Muscle layer of colon (tissue), 2 donors: ENCODE measurements around the gene HTRA1.

Experiments used
- H3K27ac ChIP-seq: one replicate; pipeline ENCODE4 v1.7.0; 2013; ENCODE audit warnings: low read depth, mild to moderate bottlenecking, low read length, moderate library complexity
- H3K27me3 ChIP-seq, 2 donors: one replicate each; pipeline ENCODE4 v1.7.0; 2013; ENCODE audit warnings: low read length in 2 of 2, mild to moderate bottlenecking in 2 of 2; ENCODE audit not compliant: insufficient read depth in 2 of 2, control insufficient read depth in 1 of 2
- H3K36me3 ChIP-seq: one replicate; pipeline ENCODE4 v1.7.0; 2013; ENCODE audit warnings: mild to moderate bottlenecking, low read length; ENCODE audit not compliant: insufficient read depth
- H3K4me1 ChIP-seq: one replicate; pipeline ENCODE4 v1.7.0; 2013; ENCODE audit warnings: mild to moderate bottlenecking, low read length; ENCODE audit not compliant: insufficient read depth
- H3K4me3 ChIP-seq, 2 donors: one replicate each; pipeline ENCODE4 v1.7.0; 2013; ENCODE audit warnings: low read length in 2 of 2, low read depth in 1 of 2, mild to moderate bottlenecking in 1 of 2, moderate library complexity in 1 of 2
- H3K9ac ChIP-seq: one replicate; pipeline ENCODE4 v1.7.0; 2013; ENCODE audit warnings: low read length
- H3K9me3 ChIP-seq: one replicate; pipeline ENCODE4 v1.7.0; 2013; ENCODE audit warnings: mild to moderate bottlenecking, low read length
- donor health status: abdominal sarcoma.
- donor health status: Adenocarcinoma of cecum.

HTRA1 gene

DNA sequence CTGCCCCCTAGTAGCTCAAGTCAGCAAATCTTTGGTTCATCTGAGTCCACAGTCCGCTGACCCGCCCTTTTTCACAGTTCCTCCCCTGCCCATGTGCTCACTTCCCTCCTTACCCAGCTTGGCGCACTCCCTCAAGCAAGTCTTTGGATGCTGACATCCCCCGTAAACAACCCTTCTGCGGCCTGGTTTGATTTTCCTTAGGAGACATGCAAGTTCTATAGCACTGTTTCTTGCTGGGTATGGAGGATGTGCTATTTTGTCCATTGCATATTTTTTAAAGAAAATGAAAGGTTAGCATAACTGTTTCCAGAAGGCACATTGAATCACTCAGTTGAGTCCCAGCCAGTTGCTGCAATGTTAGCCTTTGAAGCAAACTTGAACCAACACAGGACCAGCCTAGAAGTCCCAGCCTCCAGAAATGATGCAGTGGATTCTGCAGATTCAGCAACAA lies 38.2 kb downstream of the HTRA1 start:
- peaks cover 50% of the 10 kb centered on the region for H3K4me1 ChIP-seq
- H3K27ac ChIP-seq, result peak overlapping the region; percentile 47
- no peak overlapping the region for H3K9ac ChIP-seq
- H3K36me3 ChIP-seq, result no peaks in the 10 kb centered on the region
- H3K4me3 ChIP-seq, result no peak overlapping the region
- H3K9me3 ChIP-seq, result no peaks in the 10 kb centered on the region
- no peaks in the 10 kb centered on the region for H3K27me3 ChIP-seq

DNA sequence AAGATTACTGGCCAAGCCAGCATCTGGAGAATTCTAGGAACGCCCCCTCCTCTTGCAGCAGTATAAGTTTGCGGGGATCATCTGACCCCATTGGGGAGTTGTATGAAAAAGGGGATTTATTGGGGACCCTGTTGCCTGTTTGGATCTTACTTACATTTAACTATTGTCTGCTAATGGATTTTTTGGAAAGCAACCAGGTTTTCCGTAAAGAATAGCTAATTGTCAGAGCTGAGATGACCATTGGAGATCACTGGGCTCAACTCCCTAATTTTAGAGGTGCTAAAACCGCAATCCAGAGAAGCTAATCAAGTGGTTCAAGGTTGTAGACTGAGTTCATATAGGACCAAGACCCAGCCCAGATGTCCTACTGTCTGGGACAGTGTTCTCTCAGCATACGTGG lies 38.8 kb downstream of the HTRA1 start:
- Histone ChIP-seq H3K27ac (peak overlapping the region; percentile 47), H3K27me3 (no peaks in the 10 kb centered on the region), H3K36me3 (no peaks in the 10 kb centered on the region), H3K9ac (no peak overlapping the region), H3K4me1 (peaks cover 55% of the 10 kb centered on the region), H3K4me3 (no peak overlapping the region), H3K9me3 (no peaks in the 10 kb centered on the region)

DNA sequence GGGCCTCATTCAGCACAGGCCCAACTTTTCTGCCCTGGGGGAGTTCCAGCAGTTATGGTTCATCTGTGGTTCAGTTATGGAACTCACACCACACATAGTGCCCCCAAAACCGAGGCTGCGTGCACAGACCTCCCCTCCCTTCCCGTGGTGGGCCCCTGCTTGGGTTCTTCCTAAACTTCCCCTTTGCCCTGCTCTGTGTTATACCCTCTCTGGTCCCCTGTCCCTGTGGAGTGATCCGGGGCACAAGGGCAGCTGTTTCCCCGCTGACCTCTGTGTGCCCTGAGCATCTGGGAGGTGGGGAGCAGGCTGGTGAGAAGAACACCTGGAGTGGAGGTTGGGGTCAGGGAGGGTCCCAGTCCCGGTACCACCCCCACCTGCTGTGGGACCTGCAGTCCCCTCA lies 39.4 kb downstream of the HTRA1 start:
- Histone ChIP-seq H3K4me1 (peaks cover 55% of the 10 kb centered on the region), H3K27ac (peak overlapping the region; percentile 1), H3K36me3 (no peaks in the 10 kb centered on the region), H3K9ac (no peak overlapping the region), H3K27me3 (no peaks in the 10 kb centered on the region), H3K4me3 (no peak overlapping the region), H3K9me3 (no peaks in the 10 kb centered on the region)

DNA sequence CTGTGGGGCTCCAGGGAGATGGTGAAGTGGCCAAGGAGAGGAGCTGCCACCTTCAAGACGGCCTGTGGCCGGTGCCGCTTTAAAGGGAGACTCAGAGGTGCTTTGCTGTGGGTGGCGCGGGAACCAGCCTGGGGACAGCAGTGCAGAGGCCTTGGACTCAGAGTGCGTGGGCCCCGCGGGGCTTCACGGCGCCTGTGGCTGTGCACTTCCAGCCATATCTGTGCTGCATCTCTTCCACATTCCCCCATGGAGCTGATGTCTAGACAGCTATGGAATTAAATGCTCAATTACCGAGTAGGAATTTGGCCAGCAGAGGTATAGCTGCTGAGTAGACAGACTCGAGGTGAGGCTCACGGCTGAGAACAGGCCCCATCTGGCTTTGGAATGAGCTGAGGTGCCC lies 41.7 kb downstream of the HTRA1 start:
- Histone ChIP-seq H3K36me3 (no peaks in the 10 kb centered on the region), H3K27me3 (no peaks in the 10 kb centered on the region), H3K9ac (no peak overlapping the region), H3K4me3 (no peak overlapping the region), H3K4me1 (peaks cover 53% of the 10 kb centered on the region), H3K27ac (no peak overlapping the region), H3K9me3 (no peaks in the 10 kb centered on the region)

DNA sequence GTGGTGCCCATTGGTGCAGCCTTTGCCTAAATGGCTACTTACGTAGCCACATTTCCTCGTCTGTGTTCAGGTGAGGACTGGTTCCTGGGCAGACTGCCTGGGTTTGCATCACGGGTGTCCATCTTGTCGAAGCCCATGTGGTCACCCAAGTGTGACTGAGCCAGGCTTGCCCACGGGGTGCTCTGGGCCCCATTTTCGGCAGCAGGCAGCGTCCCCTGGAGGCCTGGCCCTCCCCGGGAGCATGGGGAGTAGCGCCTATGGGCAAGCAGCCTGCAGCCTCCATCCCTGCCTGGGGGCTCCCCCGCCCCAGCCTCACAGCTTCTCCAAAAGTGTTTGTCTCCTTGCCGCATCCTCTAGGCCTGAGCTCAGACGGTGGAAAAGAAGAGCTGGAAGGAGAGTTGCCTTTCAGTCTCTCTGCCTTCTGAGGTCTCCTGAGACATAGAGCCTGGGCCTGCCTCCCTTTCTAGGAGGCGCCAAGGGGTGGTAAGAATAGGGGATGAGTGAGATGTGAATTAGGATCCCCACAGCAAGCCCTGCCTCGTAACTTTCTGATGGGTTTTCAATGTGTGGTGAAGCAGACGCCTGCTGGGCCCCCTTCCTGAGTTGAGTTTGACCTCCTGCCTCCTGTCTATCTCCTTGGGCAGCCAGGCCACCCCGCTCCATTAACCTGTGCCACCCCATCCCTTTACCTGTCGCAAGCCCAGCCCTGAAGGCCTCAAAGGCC lies 42.7 kb downstream of the HTRA1 start:
- Histone ChIP-seq H3K9me3 (no peaks in the 10 kb centered on the region), H3K27me3 (no peaks in the 10 kb centered on the region), H3K27ac (peak overlapping the region; percentile 28), H3K4me1 (peaks cover 43% of the 10 kb centered on the region), H3K9ac (no peak overlapping the region), H3K4me3 (no peak overlapping the region), H3K36me3 (peaks cover 10% of the 10 kb centered on the region)

DNA sequence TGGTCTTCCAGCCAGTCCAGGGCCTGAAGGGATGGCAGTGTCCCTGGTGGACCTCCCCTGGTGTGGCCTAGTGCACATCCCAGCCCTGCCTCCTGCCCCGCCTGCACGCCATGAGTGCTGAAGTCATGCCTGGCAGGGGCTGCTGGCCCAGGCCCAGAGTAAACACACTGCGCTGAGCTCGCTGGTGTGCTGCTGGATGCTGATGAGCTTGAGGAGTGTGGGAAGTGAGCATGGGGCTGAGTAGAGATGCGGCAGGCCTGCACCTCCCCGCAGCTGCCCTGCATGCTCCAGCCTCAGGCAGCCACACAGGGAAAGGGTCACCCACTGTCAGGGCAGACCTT lies 43.2 kb downstream of the HTRA1 start:
- no peaks in the 10 kb centered on the region for H3K9me3 ChIP-seq
- H3K36me3 ChIP-seq, result peaks cover 15% of the 10 kb centered on the region
- peaks cover 38% of the 10 kb centered on the region for H3K4me1 ChIP-seq
- H3K27ac ChIP-seq, result peak overlapping the region; percentile 64
- no peak overlapping the region for H3K9ac ChIP-seq
- H3K27me3 ChIP-seq, result no peaks in the 10 kb centered on the region
- no peak overlapping the region for H3K4me3 ChIP-seq

DNA sequence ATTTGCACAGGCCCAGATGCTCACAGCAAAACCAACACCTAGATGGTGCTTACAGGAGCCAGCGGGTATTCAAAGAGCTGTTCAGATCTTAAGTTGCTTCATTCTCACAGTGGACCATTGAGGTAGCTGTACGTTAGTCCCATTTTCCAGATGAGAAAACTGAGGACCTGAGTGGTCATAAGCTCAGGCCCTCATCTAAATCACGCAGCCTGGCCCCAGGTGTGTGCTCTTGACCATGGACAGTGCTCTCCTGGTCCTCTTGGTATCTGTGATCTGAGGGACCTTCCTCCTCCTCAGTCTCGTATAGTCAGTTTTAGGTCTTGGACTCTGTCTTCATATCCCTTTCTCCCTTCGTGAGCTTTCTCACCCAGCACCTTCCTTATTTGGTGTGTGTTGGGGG lies 43.7 kb downstream of the HTRA1 start:
- peaks cover 33% of the 10 kb centered on the region for H3K4me1 ChIP-seq
- H3K36me3 ChIP-seq, result peaks cover 19% of the 10 kb centered on the region
- H3K9me3 ChIP-seq, result no peaks in the 10 kb centered on the region
- H3K27me3 ChIP-seq, result no peaks in the 10 kb centered on the region
- H3K27ac ChIP-seq, result peak overlapping the region; percentile 64
- no peak overlapping the region for H3K4me3 ChIP-seq
- no peak overlapping the region for H3K9ac ChIP-seq

DNA sequence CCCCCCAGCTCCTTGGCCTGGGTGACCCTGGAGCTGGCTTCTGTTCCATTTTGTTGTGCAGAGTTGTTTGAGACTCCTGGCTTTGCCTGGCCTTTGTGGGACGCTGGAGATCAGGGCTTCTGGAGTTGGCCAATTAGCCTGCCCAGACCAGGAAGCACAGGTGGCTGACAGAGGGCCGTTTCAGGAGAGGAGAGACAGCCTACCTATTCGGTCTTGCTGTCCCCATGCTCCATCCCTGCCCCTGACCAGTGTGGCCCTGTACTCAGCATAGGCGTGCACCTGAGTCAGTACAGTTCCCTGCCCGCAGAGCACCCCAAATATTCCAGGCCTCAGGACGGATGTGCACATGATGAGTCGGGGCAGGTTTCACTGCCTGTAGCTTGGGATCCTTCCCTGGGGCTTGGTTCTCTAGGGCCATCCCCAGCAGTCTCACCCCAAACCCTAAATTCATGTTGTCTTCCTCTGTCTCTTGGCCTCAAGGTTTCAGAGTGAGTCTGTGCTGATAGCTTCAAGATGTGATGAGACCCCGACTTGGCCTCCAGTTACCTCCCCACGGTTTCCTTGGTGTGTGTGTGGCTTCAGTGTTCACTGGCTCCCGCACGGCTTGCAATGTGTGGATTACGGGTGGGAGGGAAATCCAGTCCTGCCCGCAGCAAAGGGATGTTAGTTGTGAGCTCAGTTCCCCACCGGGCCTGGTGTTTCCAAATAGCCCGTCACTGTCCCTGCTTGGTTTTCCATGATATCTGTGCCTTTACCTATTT lies 44.7 kb downstream of the HTRA1 start:
- peaks cover 23% of the 10 kb centered on the region for H3K36me3 ChIP-seq
- peaks cover 23% of the 10 kb centered on the region for H3K4me1 ChIP-seq
- no peak overlapping the region for H3K4me3 ChIP-seq
- no peak overlapping the region for H3K9ac ChIP-seq
- no peaks in the 10 kb centered on the region for H3K9me3 ChIP-seq
- H3K27ac ChIP-seq, result peak overlapping the region; percentile 64
- no peaks in the 10 kb centered on the region for H3K27me3 ChIP-seq

DNA sequence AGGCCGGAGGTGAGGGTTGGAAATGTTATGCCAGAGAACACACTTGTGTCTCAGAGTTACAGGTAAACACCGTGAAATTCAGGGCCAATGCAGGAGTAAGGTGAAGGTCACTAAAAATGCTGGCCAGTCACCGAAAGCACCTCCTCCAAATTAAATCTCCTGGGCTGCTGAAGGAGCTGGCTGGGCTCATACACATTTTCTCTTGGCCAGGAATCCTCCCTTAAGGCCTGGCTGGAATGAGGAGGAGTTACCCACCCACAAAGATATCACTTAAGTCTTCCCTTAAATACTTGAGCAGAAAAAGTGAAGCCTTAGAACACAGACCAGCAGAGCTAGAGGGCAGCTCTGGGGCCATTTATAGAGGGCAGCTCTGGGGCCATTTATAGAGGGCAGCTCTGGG lies 46.3 kb downstream of the HTRA1 start:
- no peak overlapping the region for H3K4me3 ChIP-seq
- peaks cover 20% of the 10 kb centered on the region for H3K4me1 ChIP-seq
- no peak overlapping the region for H3K9ac ChIP-seq
- H3K27me3 ChIP-seq, result no peaks in the 10 kb centered on the region
- H3K27ac ChIP-seq, result no peak overlapping the region
- peaks cover 29% of the 10 kb centered on the region for H3K36me3 ChIP-seq
- H3K9me3 ChIP-seq, result no peaks in the 10 kb centered on the region

DNA sequence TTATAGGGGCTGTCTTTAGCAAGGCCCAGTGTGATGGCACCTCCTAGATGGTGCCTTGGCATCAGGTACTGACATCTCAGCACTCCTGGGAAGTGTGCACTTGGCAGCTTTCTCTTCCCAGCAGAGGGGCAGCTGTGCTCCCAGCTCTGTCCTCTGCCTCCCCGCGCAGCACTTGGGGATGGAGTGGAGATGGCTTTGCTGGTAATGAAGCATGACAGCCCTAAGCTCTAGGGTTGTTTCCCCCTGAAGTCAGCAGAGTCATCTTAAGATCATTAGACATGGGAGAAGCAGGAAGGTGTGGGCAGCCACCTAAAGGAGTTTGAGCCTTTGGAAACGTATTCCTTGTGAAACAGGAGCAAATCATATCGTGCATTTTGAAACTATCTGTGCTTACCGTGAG lies 46.7 kb downstream of the HTRA1 start:
- no peak overlapping the region for H3K4me3 ChIP-seq
- H3K27me3 ChIP-seq, result no peaks in the 10 kb centered on the region
- H3K9ac ChIP-seq, result no peak overlapping the region
- no peak overlapping the region for H3K27ac ChIP-seq
- H3K4me1 ChIP-seq, result peaks cover 20% of the 10 kb centered on the region
- no peaks in the 10 kb centered on the region for H3K9me3 ChIP-seq
- H3K36me3 ChIP-seq, result peaks cover 33% of the 10 kb centered on the region

DNA sequence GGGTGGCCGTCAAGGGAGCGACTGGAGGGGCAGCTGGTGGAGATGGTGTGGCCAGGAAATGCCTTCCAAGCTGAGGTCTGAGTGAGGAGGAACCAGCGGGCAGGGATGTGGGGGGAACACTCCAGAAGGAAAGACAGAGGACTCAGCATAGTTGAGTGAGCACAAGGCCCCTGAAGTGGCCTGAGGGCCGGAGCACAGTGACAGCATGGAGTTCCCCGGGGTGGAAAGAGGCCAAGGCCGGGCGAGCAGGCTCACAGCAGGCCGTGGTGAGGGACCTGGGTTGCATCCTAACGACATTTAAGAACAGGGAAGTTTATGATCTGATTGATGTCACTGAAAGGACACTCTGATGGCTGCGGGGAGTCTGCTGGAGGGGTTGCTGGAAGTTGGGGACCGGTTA lies 48.0 kb downstream of the HTRA1 start:
- Histone ChIP-seq H3K36me3 (peaks cover 36% of the 10 kb centered on the region), H3K9ac (no peak overlapping the region), H3K4me3 (no peak overlapping the region), H3K27ac (no peak overlapping the region), H3K4me1 (peaks cover 14% of the 10 kb centered on the region), H3K27me3 (no peaks in the 10 kb centered on the region), H3K9me3 (no peaks in the 10 kb centered on the region)

DNA sequence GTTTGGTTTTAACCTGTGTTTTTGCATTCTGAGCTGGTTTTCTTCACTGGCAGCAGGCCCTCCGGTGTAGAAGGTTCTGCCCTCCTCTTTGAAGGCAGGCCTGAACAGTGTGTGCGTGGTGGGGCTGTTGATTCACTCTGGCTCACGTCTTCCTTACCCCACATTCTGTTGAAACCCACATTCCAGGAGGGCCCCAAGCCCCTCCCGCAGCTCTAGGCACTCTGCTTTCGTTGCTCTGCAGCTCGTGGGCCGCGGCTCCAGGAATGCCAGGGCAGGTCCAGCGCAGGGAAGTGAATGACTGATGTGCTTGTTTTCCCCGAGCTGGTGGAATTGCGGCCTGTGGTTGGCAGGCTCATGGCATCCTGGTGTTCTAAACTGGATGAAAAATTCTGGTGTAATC lies 49.0 kb downstream of the HTRA1 start:
- Histone ChIP-seq H3K9me3 (no peaks in the 10 kb centered on the region), H3K27me3 (no peaks in the 10 kb centered on the region), H3K9ac (no peak overlapping the region), H3K4me1 (peaks cover 4% of the 10 kb centered on the region), H3K36me3 (peaks cover 46% of the 10 kb centered on the region), H3K4me3 (no peak overlapping the region), H3K27ac (no peak overlapping the region)
